Ectodermal cell (in vitro differentiated cells): ENCODE measurements around the gene ORC3.
"Not testable (repeated sequence)": the region's sequence is repeated elsewhere in the genome, so short reads cannot be mapped to it uniquely, and the experiment has no call there.

Experiments used
- H3K27ac ChIP-seq: 2 replicates; pipeline ENCODE4 v1.7.0; 2013; ENCODE audit warnings: mild to moderate bottlenecking, low read depth, low read length; ENCODE audit not compliant: insufficient read depth, poor library complexity, severe bottlenecking
- H3K27me3 ChIP-seq: 2 replicates; pipeline ENCODE4 v1.7.0; 2013; ENCODE audit warnings: mild to moderate bottlenecking, low read length; ENCODE audit not compliant: insufficient read depth, control insufficient read depth, poor library complexity, severe bottlenecking
- H3K36me3 ChIP-seq: one replicate; pipeline ENCODE4 v1.7.0; 2013; ENCODE audit warnings: low read length; ENCODE audit not compliant: control insufficient read depth, insufficient read depth
- H3K4me1 ChIP-seq: one replicate; pipeline ENCODE4 v1.7.0; 2013; ENCODE audit warnings: low read length; ENCODE audit not compliant: control insufficient read depth, insufficient read depth
- H3K4me3 ChIP-seq: 2 replicates; pipeline ENCODE4 v1.7.0; 2013; ENCODE audit warnings: low read depth, low read length, control low read depth; ENCODE audit not compliant: insufficient read depth
- H3K9me3 ChIP-seq: 2 replicates; pipeline ENCODE4 v1.7.0; 2013; ENCODE audit warnings: mild to moderate bottlenecking, low read length, moderate library complexity; ENCODE audit not compliant: control insufficient read depth
- WGBS, 2 experiments: methylation state at CpG; one replicate each; pipeline ENCODE4 v1.1.7; 2013; ENCODE audit warnings: missing lambda C conversion rate in 2 of 2; 5-methylcytosine and 5-hydroxymethylcytosine counted together

ORC3 gene

GRCh38 chr6:87701676-87702588 is 112.0 kb downstream of the ORC3 start, which contains the start of gene AKIRIN2:
Gene AKIRIN2 (minus strand): TSS chr6:87702233. CDS start chr6:87701684, 549 bp downstream.
- Histone ChIP-seq H3K27ac (peak within 1 kb of the TSS; percentile 95), H3K36me3 (no peaks in the 10 kb centered on the region), H3K4me3 (peak within 1 kb of the TSS; percentile 88), H3K27me3 (no peaks in the 10 kb centered on the region), H3K9me3 (no peaks in the 10 kb centered on the region), H3K4me1 (peaks cover 7% of the 10 kb centered on the region)
- 0% methylated on average over 88 of the region's 88 CpGs for WGBS, 2 experiments

GRCh38 chr6:87702589-87702945 is 112.6 kb downstream of the ORC3 start:
- Histone ChIP-seq H3K36me3 (no peaks in the 10 kb centered on the region), H3K27me3 (no peaks in the 10 kb centered on the region), H3K4me3 (peak overlapping the region; percentile 88), H3K27ac (peak overlapping the region; percentile 95), H3K9me3 (no peaks in the 10 kb centered on the region), H3K4me1 (peaks cover 7% of the 10 kb centered on the region)
- 0% methylated on average over 7 of the region's 7 CpGs for WGBS, 2 experiments

- peak overlapping the region; percentile 95 for H3K27ac ChIP-seq
These were observed 113.1 kb downstream of the ORC3 start for GRCh38 chr6:87703039-87703438.

GRCh38 chr6:87705070-87705691 is 115.2 kb downstream of the ORC3 start:
- H3K27me3 ChIP-seq, result no peaks in the 10 kb centered on the region
- no peak overlapping the region for H3K4me3 ChIP-seq
- no peaks in the 10 kb centered on the region for H3K4me1 ChIP-seq
- H3K9me3 ChIP-seq, result no peaks in the 10 kb centered on the region
- H3K36me3 ChIP-seq, result no peaks in the 10 kb centered on the region
- no peak overlapping the region for H3K27ac ChIP-seq
- 92 to 94% methylated on average over 4 of the region's 4 CpGs for WGBS, 2 experiments

More at GRCh38 chr6:87703039-87703438, 113.1 kb downstream of the ORC3 start:
- not testable (repeated sequence) for H3K27me3 ChIP-seq, H3K4me1 ChIP-seq, H3K36me3 ChIP-seq, H3K9me3 ChIP-seq
- WGBS, 2 experiments, result 89 to 93% methylated on average over 18 to 19 of the region's 19 CpGs
- H3K4me3 ChIP-seq, result peak overlapping the region; percentile 88

- WGBS, 2 experiments, result 92 to 98% methylated on average over 1 to 2 of the region's 3 CpGs
These were observed 116.4 kb downstream of the ORC3 start for GRCh38 chr6:87706187-87706966.

GRCh38 chr6:87708581-87709427 is 118.9 kb downstream of the ORC3 start:
- 84 to 95% methylated on average over 2 of the region's 7 CpGs for WGBS, 2 experiments
- H3K4me1 ChIP-seq, H3K27me3 ChIP-seq, H3K9me3 ChIP-seq, H3K27ac ChIP-seq, H3K4me3 ChIP-seq, H3K36me3 ChIP-seq: not testable (repeated sequence)

More at GRCh38 chr6:87706187-87706966, 116.4 kb downstream of the ORC3 start:
- no peaks in the 10 kb centered on the region for H3K4me1 ChIP-seq
- H3K27me3 ChIP-seq, result no peaks in the 10 kb centered on the region
- no peak overlapping the region for H3K4me3 ChIP-seq
- H3K9me3 ChIP-seq, result no peaks in the 10 kb centered on the region
- no peak overlapping the region for H3K27ac ChIP-seq
- H3K36me3 ChIP-seq, result no peaks in the 10 kb centered on the region

- no peaks in the 10 kb centered on the region for H3K36me3 ChIP-seq
- H3K4me3 ChIP-seq, result no peak overlapping the region
- no peak overlapping the region for H3K27ac ChIP-seq
- no peaks in the 10 kb centered on the region for H3K9me3 ChIP-seq
- H3K27me3 ChIP-seq, result no peaks in the 10 kb centered on the region
- WGBS, 2 experiments, result 89% methylated on average over 3 of the region's 3 CpGs
- no peaks in the 10 kb centered on the region for H3K4me1 ChIP-seq
These were observed 120.2 kb downstream of the ORC3 start for GRCh38 chr6:87710090-87710489.

GRCh38 chr6:87712713-87713112 is 122.8 kb downstream of the ORC3 start:
- not testable (repeated sequence) for H3K4me3 ChIP-seq, H3K9me3 ChIP-seq, H3K27ac ChIP-seq, H3K27me3 ChIP-seq, H3K4me1 ChIP-seq, H3K36me3 ChIP-seq
- 91 to 93% methylated on average over 2 to 3 of the region's 3 CpGs for WGBS, 2 experiments

GRCh38 chr6:87714093-87714842 is 124.3 kb downstream of the ORC3 start:
- Histone ChIP-seq H3K9me3 (no peaks in the 10 kb centered on the region), H3K4me3 (no peak overlapping the region), H3K27me3 (no peaks in the 10 kb centered on the region), H3K36me3 (no peaks in the 10 kb centered on the region), H3K4me1 (no peaks in the 10 kb centered on the region), H3K27ac (no peak overlapping the region)
- 85 to 90% methylated on average over 2 of the region's 2 CpGs for WGBS, 2 experiments
